ENCODE results near the gene ZNF285. TPM values are rescaled to one million over a fixed set of nuclear protein-coding genes. Genes with fewer than 3 reads are reported as not detected.
"Not testable (repeated sequence)": the region's sequence is repeated elsewhere in the genome, so short reads cannot be mapped to it uniquely, and the experiment has no call there.

ZNF285 gene
- total RNA-seq, 1 donor from 2014 or later, result 10.4 TPM

DNA sequence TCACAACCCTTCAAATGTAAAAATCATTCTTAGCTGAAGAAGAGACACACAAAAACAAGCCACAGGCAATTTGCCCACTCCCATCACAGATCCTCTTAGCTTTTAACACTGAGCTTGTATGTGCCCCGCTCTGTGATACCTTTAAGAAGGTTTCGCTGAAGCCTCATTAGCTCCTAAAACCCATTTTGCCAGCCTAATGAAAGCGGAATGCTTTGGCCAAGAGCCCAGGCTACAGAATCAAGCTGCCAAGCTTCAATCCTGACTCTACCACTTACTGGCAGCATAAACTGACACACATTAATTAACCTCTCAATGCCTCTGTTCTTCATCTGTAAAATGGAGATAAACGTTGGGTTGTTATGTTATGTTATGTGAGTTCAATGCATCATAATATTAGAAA is 55.4 kb downstream of the ZNF285 start:
- Mint-ChIP-seq H3K27me3 (no peaks in the 10 kb centered on the region), H3K4me3 (no peak overlapping the region), H3K4me1 (ENCODE audit: unreplicated experiment) (peaks cover 3% of the 10 kb centered on the region), H3K36me3 (peaks cover 44% of the 10 kb centered on the region), H3K9me3 (peaks cover 29% of the 10 kb centered on the region), H3K27ac (no peak overlapping the region)
- no peak for DNase-seq (ENCODE audit: extremely low spot score, unreplicated experiment)
- TF ChIP-seq, protein P1, sequence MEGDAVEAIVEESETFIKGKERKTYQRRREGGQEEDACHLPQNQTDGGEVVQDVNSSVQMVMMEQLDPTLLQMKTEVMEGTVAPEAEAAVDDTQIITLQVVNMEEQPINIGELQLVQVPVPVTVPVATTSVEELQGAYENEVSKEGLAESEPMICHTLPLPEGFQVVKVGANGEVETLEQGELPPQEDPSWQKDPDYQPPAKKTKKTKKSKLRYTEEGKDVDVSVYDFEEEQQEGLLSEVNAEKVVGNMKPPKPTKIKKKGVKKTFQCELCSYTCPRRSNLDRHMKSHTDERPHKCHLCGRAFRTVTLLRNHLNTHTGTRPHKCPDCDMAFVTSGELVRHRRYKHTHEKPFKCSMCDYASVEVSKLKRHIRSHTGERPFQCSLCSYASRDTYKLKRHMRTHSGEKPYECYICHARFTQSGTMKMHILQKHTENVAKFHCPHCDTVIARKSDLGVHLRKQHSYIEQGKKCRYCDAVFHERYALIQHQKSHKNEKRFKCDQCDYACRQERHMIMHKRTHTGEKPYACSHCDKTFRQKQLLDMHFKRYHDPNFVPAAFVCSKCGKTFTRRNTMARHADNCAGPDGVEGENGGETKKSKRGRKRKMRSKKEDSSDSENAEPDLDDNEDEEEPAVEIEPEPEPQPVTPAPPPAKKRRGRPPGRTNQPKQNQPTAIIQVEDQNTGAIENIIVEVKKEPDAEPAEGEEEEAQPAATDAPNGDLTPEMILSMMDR (conservative IDR thresholded peaks at IDR 0.05), result no peak

DNA sequence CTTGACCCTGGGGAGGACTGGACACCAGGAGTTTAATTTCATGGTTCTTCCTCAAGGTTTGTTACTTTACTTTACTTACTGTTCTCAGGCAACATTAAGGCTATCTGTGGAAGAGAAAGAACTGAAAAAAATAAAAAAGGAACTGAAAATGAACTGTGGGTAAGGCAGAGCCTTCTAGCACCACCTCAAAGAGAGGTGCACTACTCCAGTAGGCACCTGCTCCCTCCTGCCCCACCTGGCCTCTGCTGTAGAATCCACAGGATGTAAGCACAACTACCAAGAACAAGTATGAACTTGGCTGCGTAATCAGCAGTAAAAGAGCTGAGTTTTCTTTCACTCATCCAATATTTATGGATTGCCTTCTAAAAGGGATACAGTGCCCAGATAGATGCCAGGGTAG is 57.2 kb downstream of the ZNF285 start:
- no peak overlapping the region for H3K4me3 Mint-ChIP-seq
- peaks cover 43% of the 10 kb centered on the region for H3K36me3 Mint-ChIP-seq
- H3K4me1 Mint-ChIP-seq (ENCODE audit: unreplicated experiment), result peaks cover 3% of the 10 kb centered on the region

DNA sequence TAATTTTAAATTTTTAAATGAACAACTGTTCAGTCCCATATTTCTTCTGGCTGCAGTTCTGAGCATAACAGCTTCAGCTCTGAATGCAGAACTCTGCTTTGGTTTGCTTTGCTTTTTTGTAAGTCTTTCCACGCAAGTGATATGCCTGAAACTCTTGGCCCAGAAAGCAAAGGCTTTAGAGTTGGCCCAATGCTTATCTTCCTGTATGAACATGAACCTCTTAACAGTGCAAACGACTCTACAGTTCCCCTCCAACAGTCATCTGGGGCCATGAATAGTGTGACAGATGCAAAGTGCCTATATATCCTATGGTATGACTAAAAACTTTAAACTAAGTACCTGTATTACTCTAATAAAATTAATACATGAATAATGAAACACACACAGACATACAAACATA is 59.6 kb downstream of the ZNF285 start:
- H3K4me1 Mint-ChIP-seq (ENCODE audit: unreplicated experiment), result peaks cover 3% of the 10 kb centered on the region
- H3K9me3 Mint-ChIP-seq, result peaks cover 18% of the 10 kb centered on the region
- H3K4me3 Mint-ChIP-seq, result no peak overlapping the region
- no peaks in the 10 kb centered on the region for H3K27me3 Mint-ChIP-seq
- H3K36me3 Mint-ChIP-seq, result peaks cover 52% of the 10 kb centered on the region
- DNase-seq (ENCODE audit: extremely low spot score, unreplicated experiment), result no peak
- no peak overlapping the region for H3K27ac Mint-ChIP-seq
- TF ChIP-seq, protein P1 (conservative IDR thresholded peaks at IDR 0.05), result no peak

More for the DNA sequence above, 57.2 kb downstream of the ZNF285 start:
- DNase-seq (ENCODE audit: extremely low spot score, unreplicated experiment), result no peak
- no peak overlapping the region for H3K27ac Mint-ChIP-seq
- no peaks in the 10 kb centered on the region for H3K27me3 Mint-ChIP-seq
- peaks cover 20% of the 10 kb centered on the region for H3K9me3 Mint-ChIP-seq
- TF ChIP-seq, protein P1 (conservative IDR thresholded peaks at IDR 0.05), result no peak

DNA sequence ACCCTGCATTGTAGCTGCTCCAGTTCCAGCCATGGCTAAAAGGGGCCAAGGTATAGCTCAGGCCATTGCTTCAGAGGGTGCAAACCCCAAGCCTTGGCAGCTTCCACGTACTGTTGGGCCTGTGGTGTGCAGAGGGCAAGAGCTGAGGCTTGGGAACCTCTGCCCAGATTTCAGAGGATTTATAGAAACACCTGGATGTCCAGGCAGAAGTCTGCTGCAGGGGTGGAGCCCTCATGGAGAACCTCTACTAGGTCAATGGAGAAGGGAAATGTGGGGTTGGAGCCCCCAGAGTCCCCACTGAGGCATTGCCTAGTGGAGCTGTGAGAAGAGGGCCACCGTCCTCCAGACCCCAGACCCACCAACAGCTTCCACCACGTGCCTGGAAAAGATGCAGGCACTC is 66.8 kb downstream of the ZNF285 start:
- not testable (repeated sequence) for H3K27me3 Mint-ChIP-seq; H3K27ac Mint-ChIP-seq; DNase-seq (ENCODE audit: extremely low spot score, unreplicated experiment); H3K4me3 Mint-ChIP-seq; H3K4me1 Mint-ChIP-seq (ENCODE audit: unreplicated experiment)
- Mint-ChIP-seq H3K9me3 (peaks cover 28% of the 10 kb centered on the region), H3K36me3 (peaks cover 80% of the 10 kb centered on the region)

Other genes with a start within 250 kb of the ZNF285 start
- gene ZNF226, start 236.5 kb downstream of the ZNF285 start, total RNA-seq (ENCODE audit: low replicate concordance), result 25.1 and 28.8 TPM in 2 replicates
- gene ZNF227, start 189.1 kb downstream of the ZNF285 start, total RNA-seq (ENCODE audit: low replicate concordance), result 21.3 and 32.1 TPM in 2 replicates
- gene ZNF233, start 141.7 kb downstream of the ZNF285 start, total RNA-seq (ENCODE audit: low replicate concordance), result 3.2 and 4.4 TPM in 2 replicates
- gene ZNF235, start 96.6 kb downstream of the ZNF285 start, total RNA-seq (ENCODE audit: low replicate concordance), result 7.4 and 11.2 TPM in 2 replicates
- 8.0 and 9.8 TPM in 2 replicates for gene ZNF112, start 44.9 kb downstream of the ZNF285 start, total RNA-seq (ENCODE audit: low replicate concordance)
- gene ZNF229, start 46.9 kb upstream of the ZNF285 start, total RNA-seq (ENCODE audit: low replicate concordance), result 12.0 and 20.4 TPM in 2 replicates
- gene ZNF180, start 98.9 kb upstream of the ZNF285 start, total RNA-seq (ENCODE audit: low replicate concordance), result 11.3 and 12.4 TPM in 2 replicates
- gene CEACAM20, start 128.1 kb upstream of the ZNF285 start, total RNA-seq (ENCODE audit: low replicate concordance), result 2.3 TPM in 1 of 2 replicates, not detected in the other
- 0.93 TPM in 1 of 2 replicates, not detected in the other for gene IGSF23, start 212.0 kb upstream of the ZNF285 start, total RNA-seq (ENCODE audit: low replicate concordance)
- 29.7 and 38.6 TPM in 2 replicates for gene PVR, start 242.3 kb upstream of the ZNF285 start, total RNA-seq (ENCODE audit: low replicate concordance)